ENCODE data around the gene PRSS8. TPM values are rescaled to one million over a fixed set of nuclear protein-coding genes. Genes with fewer than 3 reads are reported as not detected.
"Not testable (repeated sequence)": the region's sequence is repeated elsewhere in the genome, so short reads cannot be mapped to it uniquely, and the experiment has no call there.

PRSS8 gene
- total RNA-seq, 1 donor from 2014 or later, result 75.4 TPM

DNA sequence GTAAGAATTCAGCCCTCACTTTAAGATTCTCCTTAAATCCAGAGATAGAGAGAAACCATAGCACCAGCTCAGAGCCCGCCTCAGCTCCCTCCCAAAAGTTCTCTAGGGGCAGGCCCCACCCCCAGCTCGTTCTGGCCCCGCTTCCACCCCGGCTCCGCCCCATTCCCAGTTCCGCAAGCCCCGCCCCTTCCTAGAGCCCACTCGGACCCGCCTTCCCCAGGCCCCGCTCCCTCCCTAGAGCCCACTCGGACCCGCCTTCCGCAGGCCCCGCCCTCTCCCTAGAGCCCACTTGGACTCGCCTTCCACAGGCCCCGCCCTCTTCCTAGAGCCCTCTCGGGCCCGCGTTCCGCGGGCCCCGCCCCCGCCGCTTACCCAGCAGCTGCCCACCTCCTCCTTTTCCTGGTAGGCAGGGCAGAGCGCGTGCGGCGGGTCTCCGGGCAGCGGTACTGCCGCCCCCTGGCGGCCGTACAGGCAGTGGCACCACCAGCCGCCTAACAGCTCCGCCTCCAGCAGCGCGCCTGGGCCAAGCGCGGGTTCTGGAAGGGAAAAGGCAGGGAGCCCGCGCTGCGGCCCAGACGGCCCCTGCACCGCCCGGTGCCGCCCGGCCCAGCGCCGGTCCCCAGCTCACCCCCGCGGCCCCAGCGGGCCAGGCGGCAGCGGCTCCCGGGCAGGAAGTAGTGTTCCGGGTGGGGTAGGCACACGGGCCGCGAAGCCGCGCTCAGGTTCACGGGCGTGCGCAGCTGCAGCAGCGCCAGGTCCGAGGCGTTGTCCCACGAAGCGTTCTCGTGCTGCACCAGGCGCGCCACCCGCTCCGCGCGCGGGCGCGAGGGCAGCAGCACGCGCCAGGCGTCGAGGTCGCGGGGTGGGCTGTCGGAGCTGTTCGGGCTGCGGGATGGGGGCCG is 6.8 kb upstream of the PRSS8 start:
- Histone ChIP-seq H3K4me1 (peaks cover 41% of the 10 kb centered on the region), H3K36me3 (no peaks in the 10 kb centered on the region), H3K27me3 (ENCODE audit: low read depth) (no peaks in the 10 kb centered on the region), H3K9me3 (no peaks in the 10 kb centered on the region), H3K27ac (peak overlapping the region; percentile 91), H3K4me3 (peak overlapping the region; percentile 59)
- DNase-seq, result peak; percentile 100
- TF ChIP-seq, protein P1, sequence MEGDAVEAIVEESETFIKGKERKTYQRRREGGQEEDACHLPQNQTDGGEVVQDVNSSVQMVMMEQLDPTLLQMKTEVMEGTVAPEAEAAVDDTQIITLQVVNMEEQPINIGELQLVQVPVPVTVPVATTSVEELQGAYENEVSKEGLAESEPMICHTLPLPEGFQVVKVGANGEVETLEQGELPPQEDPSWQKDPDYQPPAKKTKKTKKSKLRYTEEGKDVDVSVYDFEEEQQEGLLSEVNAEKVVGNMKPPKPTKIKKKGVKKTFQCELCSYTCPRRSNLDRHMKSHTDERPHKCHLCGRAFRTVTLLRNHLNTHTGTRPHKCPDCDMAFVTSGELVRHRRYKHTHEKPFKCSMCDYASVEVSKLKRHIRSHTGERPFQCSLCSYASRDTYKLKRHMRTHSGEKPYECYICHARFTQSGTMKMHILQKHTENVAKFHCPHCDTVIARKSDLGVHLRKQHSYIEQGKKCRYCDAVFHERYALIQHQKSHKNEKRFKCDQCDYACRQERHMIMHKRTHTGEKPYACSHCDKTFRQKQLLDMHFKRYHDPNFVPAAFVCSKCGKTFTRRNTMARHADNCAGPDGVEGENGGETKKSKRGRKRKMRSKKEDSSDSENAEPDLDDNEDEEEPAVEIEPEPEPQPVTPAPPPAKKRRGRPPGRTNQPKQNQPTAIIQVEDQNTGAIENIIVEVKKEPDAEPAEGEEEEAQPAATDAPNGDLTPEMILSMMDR (IDR thresholded peaks at IDR 0.05), result peak; percentile 89
- peak; percentile 94 to 97 for ATAC-seq
- intact Hi-C loops (cut with DNase I), result no loop called here

DNA sequence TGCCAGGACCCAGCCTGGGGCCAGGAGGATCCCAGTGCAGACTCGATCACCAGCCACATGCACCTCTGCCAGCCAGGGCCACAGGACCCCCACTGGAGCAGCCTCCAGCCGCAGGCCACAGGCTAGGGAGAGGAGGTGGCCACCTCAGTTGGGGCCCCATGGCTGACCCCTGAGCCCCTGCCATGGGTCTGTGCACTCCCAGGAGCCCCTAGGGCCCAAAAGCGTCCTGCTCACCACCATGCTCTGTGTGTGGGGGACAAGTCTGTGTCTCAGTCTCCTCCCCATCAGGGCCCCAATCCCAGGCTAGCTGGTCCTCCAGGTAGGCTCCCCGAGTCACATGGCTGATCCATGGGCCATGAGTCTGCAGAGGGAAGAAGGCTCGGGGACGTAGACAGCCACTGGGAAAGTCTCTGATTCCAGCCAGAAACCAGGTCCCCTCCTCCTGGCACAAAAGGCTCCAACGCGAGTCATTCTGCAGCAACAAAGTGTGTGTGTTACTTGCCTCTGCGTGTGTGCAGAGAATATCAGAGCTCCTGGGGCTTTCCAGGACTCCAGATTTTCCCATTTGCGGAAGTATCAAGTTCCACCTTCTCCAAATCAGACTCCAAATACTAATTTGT is 6.1 kb upstream of the PRSS8 start:
- H3K9me3 ChIP-seq, result no peaks in the 10 kb centered on the region
- H3K27me3 ChIP-seq (ENCODE audit: low read depth), result no peaks in the 10 kb centered on the region
- TF ChIP-seq, protein P1 (IDR thresholded peaks at IDR 0.05), result no peak
- ATAC-seq (peak in 1 of 2 donors; percentile 0), DNase-seq (no peak)
- intact Hi-C loops (cut with DNase I), result no loop called here
- peak overlapping the region; percentile 40 for H3K4me3 ChIP-seq
- peak overlapping the region; percentile 86 for H3K27ac ChIP-seq
- peaks cover 41% of the 10 kb centered on the region for H3K4me1 ChIP-seq
- H3K36me3 ChIP-seq, result no peaks in the 10 kb centered on the region

DNA sequence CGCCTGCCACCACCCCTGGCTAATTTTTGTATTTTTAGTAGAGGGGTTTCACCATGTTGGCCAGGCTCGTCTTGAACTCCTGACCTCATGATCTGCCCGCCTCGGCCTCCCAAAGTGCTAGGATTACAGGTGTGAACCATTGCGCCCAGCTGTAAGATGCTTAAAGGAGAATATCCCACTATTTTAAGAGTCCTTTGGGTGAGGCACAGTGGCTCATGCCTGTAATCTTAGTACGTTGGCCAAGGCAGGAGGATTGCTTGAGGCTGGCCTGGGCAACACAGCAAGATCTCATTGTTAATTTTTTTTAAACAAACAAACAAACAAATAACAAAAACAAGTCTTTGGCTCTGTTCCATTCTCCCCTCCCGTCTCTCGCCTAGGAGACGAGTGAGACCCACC is 5.5 kb upstream of the PRSS8 start:
- ATAC-seq; intact Hi-C loops (cut with DNase I): not testable (repeated sequence)
- peak overlapping the region; percentile 86 for H3K27ac ChIP-seq

DNA sequence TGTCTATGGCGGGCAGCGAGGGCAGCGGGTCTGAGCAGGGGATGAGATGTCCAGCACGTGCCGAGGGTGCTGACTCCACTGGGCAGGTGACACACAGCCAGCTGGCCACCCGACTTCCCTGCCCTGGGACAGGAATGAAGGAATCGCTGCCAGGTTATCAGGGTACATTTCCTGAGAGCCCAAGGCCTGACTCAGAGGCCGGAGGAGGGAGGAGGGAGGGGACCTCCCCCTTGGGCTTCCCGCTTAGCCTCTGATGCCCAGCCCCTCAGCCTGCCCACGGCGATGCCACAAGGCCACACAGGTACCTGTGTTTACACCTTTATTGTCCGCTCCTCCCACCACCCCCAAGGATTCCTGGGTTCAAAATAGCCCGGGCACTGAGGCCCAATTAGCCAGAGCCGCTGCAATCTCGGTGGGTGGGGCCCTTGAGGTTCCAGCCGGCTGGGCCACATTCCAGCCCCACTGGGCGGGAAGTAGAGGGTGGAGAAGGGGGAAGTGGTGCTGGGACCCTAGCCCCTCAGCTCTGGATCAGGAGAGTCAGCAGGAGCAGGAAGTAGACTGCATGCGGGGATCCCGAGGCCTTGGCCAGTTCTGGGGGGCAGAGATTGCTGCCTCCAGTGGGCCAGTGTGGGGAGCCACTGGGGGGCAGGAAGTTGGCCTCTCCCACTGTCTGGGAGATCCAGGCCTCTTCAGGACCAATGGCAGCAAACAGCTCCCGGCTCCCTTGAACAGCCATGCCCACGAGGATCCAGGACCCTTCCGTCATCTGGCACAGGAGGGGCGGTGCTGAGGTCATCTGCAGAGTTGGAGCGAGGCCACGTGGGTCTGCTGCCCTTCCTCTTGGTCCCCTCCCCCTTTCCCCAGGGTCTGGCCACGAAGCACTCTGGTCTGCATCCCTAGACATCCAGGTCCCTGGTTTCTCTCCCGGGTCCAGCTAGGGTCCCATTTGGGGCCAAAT is 3.4 kb upstream of the PRSS8 start:
- no peaks in the 10 kb centered on the region for H3K36me3 ChIP-seq
- DNase-seq (peak; percentile 89), ATAC-seq (peak; percentile 60 to 63)
- H3K4me3 ChIP-seq, result peak overlapping the region; percentile 21
- peaks cover 46% of the 10 kb centered on the region for H3K4me1 ChIP-seq
- no peaks in the 10 kb centered on the region for H3K9me3 ChIP-seq
- H3K27ac ChIP-seq, result peak overlapping the region; percentile 86
- intact Hi-C loops (cut with DNase I), result no loop called here
- TF ChIP-seq, protein P1 (IDR thresholded peaks at IDR 0.05), result no peak
- H3K27me3 ChIP-seq (ENCODE audit: low read depth), result no peaks in the 10 kb centered on the region

More for the DNA sequence above, 5.5 kb upstream of the PRSS8 start:
- H3K4me1 ChIP-seq, result peaks cover 44% of the 10 kb centered on the region
- not testable (repeated sequence) for H3K4me3 ChIP-seq; H3K9me3 ChIP-seq; DNase-seq; H3K27me3 ChIP-seq (ENCODE audit: low read depth); H3K36me3 ChIP-seq

DNA sequence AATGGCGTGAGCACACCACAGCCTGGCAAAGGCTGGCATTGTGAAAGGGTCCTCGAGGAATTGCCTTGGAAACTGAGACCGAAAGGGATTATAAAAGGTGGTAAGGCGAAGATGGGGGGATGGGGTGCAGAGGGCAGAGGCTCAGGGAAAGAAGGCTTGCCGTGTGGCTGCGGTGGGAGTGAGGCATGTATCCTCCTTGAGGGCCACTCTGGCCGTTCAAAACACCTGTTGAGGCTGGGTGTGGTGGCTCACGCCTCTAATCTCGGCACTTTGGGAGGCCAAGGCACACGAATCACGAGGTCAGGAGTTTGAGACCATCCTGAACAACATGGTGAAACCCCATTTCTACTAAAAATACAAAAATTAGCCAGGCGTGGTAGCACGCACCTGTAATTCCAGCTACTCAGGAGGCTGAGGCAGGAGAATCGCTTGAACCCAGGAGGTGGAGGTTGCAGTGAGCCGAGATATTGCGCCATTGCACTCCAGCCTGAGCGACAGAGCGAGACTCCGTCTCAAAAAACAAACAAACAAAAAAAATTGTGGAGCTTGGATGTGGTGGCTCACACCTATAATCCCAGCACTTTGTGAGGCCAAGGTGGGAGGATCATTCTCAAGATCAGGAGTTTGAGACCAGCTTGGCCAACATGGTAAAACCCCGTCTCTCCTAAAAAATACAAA is 1.4 kb upstream of the PRSS8 start:
- intact Hi-C loops (cut with DNase I); H3K36me3 ChIP-seq; ATAC-seq; H3K9me3 ChIP-seq; H3K4me3 ChIP-seq; DNase-seq; H3K27me3 ChIP-seq (ENCODE audit: low read depth); H3K27ac ChIP-seq: not testable (repeated sequence)
- peaks cover 49% of the 10 kb centered on the region for H3K4me1 ChIP-seq

DNA sequence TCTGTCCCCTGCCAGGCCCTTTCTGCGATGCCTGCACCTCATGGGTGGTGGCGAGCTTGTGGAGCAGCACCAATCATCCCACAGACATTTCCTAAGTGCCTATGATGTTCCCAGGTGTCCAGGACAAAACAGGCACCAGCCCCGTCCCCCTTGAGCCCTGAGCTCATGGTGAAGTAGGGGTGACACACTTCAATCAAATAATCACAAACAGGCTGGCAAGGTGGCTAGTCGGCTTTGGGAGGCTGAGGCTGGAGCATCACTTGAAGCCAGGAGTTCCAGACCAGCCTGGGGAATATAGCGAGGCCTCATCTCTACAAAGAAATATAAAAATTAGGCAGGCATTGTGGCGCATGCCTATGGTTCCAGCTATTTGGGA is 748 bp upstream of the PRSS8 start:
- H3K27ac ChIP-seq, result no peak overlapping the region
- no peak for ATAC-seq

More for the DNA sequence above, 748 bp upstream of the PRSS8 start:
- Histone ChIP-seq H3K4me1 (peaks cover 49% of the 10 kb centered on the region), H3K9me3 (no peaks in the 10 kb centered on the region), H3K27me3 (ENCODE audit: low read depth) (no peaks in the 10 kb centered on the region), H3K4me3 (no peak overlapping the region), H3K36me3 (peaks cover 15% of the 10 kb centered on the region)
- TF ChIP-seq, protein P1 (IDR thresholded peaks at IDR 0.05), result no peak
- intact Hi-C loops (cut with DNase I), result no loop called here
- no peak for DNase-seq

Measured in lower lobe of right lung (tissue), 2 donors.